Nephron (organoid): ENCODE data around the gene GDF2.

Source experiments
- H3K27ac Mint-ChIP-seq, 3 experiments: 2 replicates each; pipeline ENCODE4 v1.8.0; 2020; ENCODE audit warnings: mixed read lengths in 3 of 3, mild to moderate bottlenecking in 2 of 3, moderate library complexity in 1 of 3
- H3K27me3 Mint-ChIP-seq: 2 replicates; pipeline ENCODE4 v1.8.0; 2021; ENCODE audit warnings: low read depth, mild to moderate bottlenecking, moderate library complexity, mixed read lengths
- H3K36me3 Mint-ChIP-seq: 2 replicates; pipeline ENCODE4 v1.8.0; 2020; ENCODE audit warnings: low read depth, mixed read lengths
- H3K4me1 Mint-ChIP-seq: 2 replicates; pipeline ENCODE4 v1.8.0; 2020; ENCODE audit warnings: mixed read lengths
- H3K4me3 Mint-ChIP-seq, 3 experiments: 2 replicates each; pipeline ENCODE4 v1.8.0; 2020; ENCODE audit warnings: mild to moderate bottlenecking in 3 of 3, mixed read lengths in 3 of 3, moderate library complexity in 2 of 3
- H3K9me3 Mint-ChIP-seq: 2 replicates; pipeline ENCODE4 v1.8.0; 2020; ENCODE audit warnings: mixed read lengths
- CTCF ChIP-seq, 3 experiments: fragments of 200-600 bp; sonication (generic); IDR thresholded peaks; one replicate each; pipeline ENCODE4 v1.5.0; 2021; ENCODE audit warnings: antibody characterized with exemption in 3 of 3; ENCODE audit not compliant: unreplicated experiment in 3 of 3

The GDF2 gene

GRCh38 chr10:47285381-47286115 lies 36.7 kb upstream of the GDF2 start:
- Mint-ChIP-seq H3K4me1 (peaks cover 8% of the 10 kb centered on the region), H3K36me3 (no peaks in the 10 kb centered on the region), H3K4me3 (no peak overlapping the region), H3K27ac (peak overlapping the region in 2 of 3 experiments; percentile 25 to 60), H3K27me3 (peaks cover 65% of the 10 kb centered on the region), H3K9me3 (no peaks in the 10 kb centered on the region)
- no peak for TF ChIP-seq CTCF (IDR thresholded peaks at IDR 0.05; ENCODE audit: unreplicated experiment in 3 of 3)

DNA sequence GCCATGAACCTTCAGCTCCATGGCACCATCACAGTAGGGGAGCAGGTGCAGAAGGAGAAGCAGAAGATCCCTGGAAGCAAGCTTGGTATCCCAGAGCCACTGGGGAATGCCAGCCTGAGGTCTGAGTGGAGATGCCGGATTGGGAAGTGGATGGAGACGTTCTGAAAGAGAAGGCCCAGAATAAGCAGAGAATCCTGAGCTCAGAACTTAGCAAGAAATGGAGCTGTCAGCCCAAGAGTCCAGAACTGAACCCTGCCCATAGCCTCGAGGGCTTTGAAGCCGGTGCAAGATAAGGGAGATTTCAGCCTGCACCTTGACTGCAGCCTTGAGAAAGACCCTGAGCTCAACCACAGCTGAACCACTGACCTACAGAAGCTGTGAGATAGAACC lies 36.1 kb upstream of the GDF2 start:
- Mint-ChIP-seq H3K27ac (no peak overlapping the region), H3K9me3 (no peaks in the 10 kb centered on the region), H3K4me1 (peaks cover 8% of the 10 kb centered on the region), H3K27me3 (peaks cover 70% of the 10 kb centered on the region), H3K4me3 (no peak overlapping the region), H3K36me3 (no peaks in the 10 kb centered on the region)
- no peak for TF ChIP-seq CTCF (IDR thresholded peaks at IDR 0.05; ENCODE audit: unreplicated experiment in 3 of 3)

DNA sequence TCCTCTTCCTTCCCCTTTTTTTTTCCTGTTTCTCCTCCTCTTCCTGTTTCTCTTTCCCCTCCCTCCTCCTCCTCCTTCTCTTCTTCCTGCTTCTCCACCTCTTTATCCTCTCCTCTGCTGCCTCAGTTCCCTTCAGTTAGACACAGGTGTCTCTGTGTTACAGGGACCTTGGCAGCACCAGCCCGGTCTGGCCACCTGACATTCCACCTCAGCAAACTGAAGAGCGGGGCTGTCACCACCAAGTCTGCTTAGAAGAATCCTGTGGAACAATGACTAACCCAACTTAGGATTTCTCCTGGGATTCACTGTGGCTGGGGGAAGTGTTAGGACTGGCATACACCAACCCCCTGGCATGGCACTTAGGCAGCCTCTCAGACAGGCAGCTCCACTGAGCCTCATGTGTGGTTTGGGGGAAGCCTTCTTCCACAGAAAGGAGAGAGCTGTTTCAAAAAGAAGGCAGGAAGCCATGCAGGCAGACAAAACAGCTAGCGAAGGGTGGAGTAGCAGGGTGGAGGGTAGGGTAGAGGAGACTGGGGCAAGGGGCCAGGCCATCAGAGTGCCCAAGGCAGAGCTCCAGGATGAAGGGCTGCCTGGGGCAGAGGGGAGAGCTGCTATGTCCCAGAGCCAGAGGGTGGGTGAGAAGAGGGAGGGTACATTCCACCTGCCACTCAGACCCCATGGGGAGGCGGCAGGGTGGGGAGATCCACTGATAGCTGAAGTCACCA lies 35.5 kb upstream of the GDF2 start:
- Mint-ChIP-seq H3K4me3 (no peak overlapping the region), H3K27me3 (peaks cover 71% of the 10 kb centered on the region), H3K27ac (no peak overlapping the region), H3K36me3 (no peaks in the 10 kb centered on the region), H3K4me1 (peaks cover 8% of the 10 kb centered on the region), H3K9me3 (no peaks in the 10 kb centered on the region)
- no peak for TF ChIP-seq CTCF (IDR thresholded peaks at IDR 0.05; ENCODE audit: unreplicated experiment in 3 of 3)

DNA sequence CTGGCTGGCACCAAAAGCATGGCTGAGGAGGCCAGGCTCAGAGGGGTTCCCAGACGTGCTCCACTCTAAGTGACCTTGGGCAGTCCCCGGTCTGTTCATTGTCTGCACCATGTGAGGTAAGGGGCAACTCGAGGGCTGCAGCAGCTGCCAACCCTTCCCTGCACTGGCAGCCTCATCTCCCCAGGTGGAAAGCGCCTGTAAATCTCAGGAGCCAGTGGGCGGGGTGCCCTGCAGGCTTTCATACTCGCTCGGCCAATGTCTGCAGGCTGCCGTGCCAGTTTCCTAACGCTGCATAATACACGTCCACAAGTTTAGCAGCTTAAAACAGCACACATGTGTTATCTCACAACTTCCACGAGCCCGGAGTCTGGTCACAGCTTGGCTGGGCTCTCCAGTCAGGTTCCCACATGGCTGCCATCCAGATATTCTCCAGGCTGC lies 34.9 kb upstream of the GDF2 start:
- Mint-ChIP-seq H3K27ac (no peak overlapping the region), H3K4me1 (peaks cover 8% of the 10 kb centered on the region), H3K4me3 (no peak overlapping the region), H3K9me3 (no peaks in the 10 kb centered on the region), H3K27me3 (peaks cover 72% of the 10 kb centered on the region), H3K36me3 (no peaks in the 10 kb centered on the region)
- TF ChIP-seq CTCF (IDR thresholded peaks at IDR 0.05; ENCODE audit: unreplicated experiment in 3 of 3): no peak

GRCh38 chr10:47287805-47288204 lies 34.4 kb upstream of the GDF2 start:
- no peaks in the 10 kb centered on the region for H3K9me3 Mint-ChIP-seq
- no peak overlapping the region for H3K27ac Mint-ChIP-seq
- H3K4me1 Mint-ChIP-seq: peaks cover 8% of the 10 kb centered on the region
- H3K36me3 Mint-ChIP-seq: no peaks in the 10 kb centered on the region
- H3K27me3 Mint-ChIP-seq: peaks cover 73% of the 10 kb centered on the region
- no peak overlapping the region for H3K4me3 Mint-ChIP-seq
- TF ChIP-seq CTCF (IDR thresholded peaks at IDR 0.05; ENCODE audit: unreplicated experiment in 3 of 3): no peak
